GM19463 (cell line): ENCODE measurements around the gene WNT5A.

ENCODE experiments used
- ATAC-seq: cut with Tn5 transposase; IDR thresholded peaks from one replicate; pipeline ENCODE4 v1.9.1; 2021; ENCODE audit warnings: mild to moderate bottlenecking, moderate library complexity; ENCODE audit not compliant: unreplicated experiment

The WNT5A gene

DNA sequence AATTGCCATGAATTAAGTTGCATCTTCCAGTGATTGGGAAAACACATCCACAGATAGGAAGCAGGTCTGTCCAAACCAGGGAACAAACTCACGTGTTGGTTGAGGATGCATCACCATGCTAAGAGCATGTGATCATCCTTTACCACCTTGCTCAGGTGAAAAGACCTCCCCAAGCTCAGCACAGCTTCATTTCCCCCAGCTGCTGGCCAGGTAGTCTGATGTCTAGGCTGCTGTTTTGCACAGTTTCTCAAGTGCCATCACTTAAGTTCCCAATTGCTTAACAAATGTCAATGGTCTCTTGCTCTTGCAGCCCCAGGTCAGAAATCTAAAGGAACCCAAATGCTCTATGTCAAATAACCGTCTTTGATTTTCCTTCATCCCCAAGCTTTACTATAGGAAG is 34.2 kb downstream of the WNT5A start:
- ATAC-seq = no peak

DNA sequence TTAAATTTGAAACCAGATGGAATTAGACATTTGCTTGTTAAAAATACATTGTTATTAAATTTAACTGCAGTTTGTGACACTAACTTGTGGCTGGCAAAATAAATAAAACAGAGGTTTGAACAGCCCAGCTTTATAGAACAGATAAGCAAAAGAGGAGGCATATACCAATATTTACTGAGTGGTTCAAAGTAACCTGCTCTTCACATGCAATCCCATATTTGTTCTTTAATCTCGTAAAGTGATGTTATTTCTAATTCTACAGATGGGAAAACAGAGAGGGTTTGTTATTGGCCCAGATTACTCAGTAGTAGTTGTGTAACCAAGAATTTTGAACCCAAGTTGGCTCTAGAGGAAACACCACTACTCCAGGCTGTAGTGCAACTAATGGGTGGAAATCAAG is 37.6 kb downstream of the WNT5A start:
- no peak for ATAC-seq

DNA sequence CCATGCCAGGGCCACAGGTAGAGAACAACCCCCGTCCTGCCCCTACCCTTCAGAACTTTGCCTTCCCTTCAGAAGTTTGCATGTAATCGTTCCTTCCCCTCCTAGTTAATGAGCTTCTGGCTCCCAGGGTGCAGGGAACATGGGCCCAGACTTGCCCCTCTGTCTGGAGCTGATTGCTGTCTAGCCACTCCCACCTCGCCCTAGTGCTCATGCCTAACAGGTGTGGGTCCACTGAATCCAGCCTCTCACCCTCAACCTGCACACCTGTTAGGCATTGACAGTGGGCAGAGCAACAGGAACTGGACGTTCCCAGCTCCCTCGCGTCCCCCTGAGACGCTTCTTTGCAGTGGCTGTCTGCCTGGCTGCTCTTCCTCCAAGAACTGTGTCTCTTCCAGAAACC is 40.3 kb downstream of the WNT5A start:
- no peak for ATAC-seq

DNA sequence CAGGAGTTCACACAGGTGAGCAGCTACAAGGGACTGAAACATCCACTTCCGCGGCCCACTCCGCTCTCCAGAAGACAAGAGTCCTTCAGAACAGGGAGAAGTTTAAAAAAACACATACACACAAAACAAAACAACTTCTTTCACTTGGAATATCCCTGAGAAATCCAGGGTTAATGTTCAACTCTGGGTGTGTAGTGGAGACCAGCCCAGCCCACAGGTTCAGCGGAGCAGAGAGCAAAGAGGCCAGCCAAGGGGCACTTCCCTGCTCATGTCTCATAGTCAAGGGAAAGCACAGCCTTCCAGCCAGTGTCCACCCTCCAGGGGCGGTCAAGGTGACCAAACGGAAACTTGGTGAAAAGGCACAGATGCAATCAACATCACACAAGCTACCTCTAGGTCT is 41.6 kb downstream of the WNT5A start:
- no peak for ATAC-seq

DNA sequence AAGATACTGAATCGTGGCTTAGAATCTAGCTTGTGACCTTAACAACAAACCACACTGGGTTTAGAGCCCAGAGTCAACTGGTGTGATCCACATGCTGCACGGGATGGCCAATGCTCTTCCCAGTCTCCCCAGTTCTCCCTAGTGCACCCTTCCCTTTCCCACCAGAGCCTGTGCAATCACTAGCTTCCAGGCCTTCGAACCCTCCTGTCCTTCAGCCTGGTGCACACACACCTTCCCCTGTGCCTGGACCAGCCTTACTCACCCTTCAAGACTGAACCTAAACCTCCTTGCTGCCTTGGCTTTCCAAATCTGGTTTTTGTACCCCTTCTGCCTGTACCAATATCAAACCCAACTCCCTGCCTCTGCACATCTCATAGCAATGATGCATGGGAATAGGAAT is 43.8 kb downstream of the WNT5A start:
- ATAC-seq = no peak

DNA sequence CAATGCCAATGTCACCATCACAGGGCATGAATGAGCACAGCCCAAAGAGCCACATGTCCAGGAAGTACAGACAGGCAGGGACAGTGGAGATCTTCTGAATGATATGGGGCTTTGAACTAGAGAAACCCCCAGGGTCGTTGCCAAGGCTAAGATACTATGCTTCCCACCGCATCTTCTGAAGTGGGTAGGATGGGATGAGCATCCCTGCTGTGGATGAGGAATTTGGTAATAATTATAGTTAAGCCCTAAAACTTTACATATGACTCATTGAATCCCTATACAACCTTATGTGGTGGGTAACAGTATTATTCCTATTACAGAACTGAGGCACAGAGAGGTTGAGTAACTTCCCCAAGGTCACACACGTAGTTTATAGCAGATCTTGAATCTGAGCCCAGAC is 44.2 kb downstream of the WNT5A start:
- no peak for ATAC-seq

DNA sequence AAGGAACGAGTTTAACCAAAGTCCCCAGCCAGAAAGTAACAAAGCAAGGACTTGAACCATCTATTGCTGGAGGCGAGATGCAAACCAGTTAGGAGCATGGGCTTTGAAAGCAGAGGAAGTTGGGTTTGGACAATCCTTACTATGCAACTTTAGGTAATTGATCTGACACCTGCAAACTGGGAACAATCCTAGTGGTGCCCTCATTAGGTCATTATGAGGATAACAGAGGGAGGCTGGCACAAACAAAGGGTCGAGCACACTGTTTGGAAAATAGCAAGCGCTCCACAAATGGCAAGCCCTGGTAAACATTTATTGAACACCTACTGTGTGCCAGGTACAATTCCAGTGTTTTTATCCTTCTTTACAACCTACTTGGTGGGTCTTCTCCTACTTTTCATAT is 45.6 kb downstream of the WNT5A start:
- no peak for ATAC-seq

DNA sequence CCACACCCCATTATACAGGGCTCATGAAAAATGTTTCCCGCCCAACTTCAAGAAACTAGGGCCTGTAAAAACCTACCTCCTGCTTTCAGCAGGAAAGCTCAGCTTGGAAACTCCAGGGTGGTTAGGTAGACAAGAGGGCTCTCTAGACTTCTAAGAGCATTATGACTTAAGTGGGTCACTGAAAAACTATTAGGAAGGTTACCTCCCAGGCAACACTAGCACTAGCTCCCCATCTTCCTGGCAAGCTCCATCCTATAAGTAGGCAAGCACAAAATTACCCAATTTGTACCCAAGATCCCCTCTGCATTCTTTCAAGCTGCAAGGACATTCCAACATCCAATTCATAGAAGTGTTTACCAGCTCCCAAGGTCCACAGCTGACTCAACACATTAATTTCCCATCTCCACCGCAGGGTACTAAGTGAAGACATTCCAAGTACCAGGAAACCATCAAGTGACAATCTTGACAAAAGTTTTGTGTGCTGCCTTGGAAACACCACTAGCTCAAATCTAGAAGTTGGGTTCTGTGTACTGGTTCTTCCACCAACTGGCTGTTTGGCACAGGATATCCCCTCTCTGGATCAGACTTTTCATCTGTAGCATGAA is 46.9 kb downstream of the WNT5A start:
- ATAC-seq = no peak

DNA sequence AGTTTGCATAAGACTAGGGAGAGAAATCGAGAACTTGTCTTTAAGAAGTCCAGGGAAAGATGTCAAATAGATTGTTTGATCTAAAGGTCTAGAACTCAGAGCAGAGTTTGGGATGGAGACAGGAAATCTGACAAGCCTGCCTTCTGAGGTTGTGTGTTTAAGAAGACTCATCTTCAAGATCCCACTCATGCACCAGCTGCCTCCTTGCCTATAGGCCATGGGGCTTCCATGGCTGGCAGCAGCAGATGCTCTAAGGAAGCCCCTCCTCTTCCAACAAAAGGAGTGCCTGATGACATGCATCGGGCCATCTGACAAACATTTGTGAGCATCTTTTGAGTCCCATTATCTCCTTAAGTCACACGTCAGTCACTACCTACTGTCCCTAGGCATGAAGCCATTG is 47.4 kb downstream of the WNT5A start:
- ATAC-seq = no peak

DNA sequence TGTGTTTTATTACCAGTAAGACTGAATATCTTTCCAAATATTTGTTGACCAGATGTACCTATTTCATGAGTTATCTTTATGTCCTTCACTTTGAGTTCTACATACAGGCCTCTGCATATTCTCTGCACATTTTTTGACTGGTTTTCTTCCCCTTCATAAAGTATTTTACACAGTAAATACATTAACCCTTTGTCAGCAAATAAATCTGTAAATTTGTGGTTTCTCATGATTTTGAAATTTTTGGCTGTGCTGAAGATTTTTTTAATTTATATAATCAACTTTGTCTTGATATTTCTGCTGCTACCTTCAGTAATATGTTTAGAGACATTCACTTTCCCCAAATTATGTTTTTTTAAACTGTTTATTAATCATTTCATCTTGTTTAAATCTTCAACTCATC is 50.5 kb downstream of the WNT5A start:
- ATAC-seq = no peak

DNA sequence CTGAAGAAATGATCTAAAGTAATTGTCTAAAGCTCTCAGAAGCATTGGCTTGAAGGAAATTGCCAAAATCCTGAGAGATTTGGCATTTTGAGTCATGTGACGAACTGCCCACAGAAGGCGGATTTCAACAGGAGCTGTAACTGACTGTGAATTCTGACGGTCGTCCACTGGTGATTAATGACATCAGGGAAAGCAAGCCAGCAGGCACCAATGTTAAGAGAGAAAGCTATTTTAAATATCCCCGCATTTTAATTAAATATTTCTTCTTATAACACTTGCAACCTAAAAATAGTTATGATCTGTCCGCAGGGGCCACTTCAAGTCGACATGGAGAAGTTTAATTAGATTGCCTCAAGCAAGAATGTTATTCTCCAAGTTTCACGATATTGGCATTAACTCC is 51.6 kb downstream of the WNT5A start:
- no peak for ATAC-seq

DNA sequence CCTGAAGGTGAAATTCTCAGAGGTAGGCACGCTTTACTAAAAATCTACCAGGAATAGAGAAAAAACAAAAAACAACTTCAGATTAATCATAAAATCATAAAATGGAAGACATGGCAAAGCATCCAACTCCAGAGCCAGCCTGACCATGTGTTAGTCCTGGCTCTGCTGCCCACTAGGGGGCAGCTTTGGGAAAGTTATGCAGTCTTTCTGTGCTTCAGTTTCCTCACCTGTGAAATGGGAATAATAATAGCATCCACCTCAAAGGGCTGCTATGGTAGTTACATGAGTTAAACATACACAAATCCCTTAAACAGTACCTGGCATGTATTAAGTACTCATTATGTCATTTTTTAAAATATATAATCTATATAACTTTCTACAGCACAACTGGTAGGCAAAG is 52.3 kb downstream of the WNT5A start:
- no peak for ATAC-seq

DNA sequence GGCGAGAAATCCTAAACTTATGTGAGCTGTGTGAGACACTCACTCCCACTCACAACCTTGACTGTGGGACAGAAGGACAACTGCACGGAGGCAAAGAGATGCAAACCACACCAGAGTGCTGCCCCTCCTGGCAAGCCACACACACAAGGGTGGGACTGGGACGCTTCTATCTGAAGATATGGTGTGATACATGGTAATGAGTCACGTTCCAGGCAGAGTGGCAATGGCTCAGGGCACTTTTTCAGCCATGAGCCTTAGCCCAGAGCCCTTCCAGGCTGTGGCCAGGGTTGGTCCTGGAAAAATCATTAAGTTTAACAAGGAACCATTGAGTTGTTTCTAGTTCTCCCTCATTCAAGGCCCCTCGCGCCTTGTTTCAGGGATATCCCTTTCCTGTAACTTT is 56.1 kb downstream of the WNT5A start:
- no peak for ATAC-seq

DNA sequence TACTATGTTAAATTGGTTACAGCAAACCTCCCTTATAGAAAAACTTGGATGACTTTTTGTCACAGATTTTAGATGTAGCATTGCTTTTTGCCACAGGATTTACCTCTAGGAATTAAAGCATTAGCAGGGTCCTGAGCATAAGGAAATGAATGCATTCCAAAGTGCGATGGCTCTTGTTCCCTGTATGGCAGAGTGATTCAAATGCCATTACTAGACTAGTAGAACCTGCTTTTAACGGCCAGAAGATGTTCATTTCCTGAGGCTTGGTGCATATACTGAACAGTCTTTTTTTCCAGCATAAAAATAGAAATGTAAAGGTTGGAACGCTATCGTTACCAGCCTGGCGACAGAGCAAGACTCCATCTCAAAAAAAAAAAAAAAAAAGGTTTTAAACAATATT is 59.4 kb downstream of the WNT5A start:
- ATAC-seq = no peak

DNA sequence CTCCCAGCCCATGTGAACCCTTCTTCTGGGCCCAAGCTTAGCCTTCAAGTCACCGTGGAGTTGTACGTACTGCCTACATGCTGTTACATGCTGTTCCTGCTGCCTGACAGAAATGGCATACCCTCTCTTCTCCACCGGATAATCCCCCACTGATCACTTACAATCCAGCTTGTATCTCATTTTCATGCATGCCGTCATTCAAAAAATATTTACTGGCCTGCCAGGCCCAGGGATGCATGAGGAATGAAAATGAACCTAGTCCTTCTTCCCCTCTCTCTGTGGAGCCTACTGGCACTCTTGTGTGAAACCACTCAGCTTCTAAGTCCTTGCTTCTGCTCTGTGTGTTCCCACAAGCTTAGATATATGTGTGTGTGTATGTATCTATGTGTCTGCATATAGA is 60.6 kb downstream of the WNT5A start:
- no peak for ATAC-seq

DNA sequence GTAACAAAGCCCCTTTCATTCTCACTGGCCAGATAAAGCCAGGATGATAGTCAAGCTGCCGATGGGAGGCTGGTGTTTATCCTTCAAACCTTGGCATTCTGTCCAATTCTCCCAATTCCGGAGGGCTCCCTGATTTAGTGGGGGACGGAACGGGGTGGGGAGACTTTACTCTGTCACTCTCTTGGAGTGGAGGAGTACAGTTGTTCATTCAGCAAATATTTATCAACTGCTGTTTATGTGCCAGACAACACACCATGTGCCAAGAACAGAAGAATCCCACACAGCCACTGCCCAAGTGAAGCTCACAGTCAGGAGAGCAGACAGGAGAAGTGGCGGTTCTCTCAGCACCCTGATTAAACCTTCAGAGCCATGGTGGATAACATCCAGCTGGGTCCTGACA is 63.3 kb downstream of the WNT5A start:
- ATAC-seq = no peak

DNA sequence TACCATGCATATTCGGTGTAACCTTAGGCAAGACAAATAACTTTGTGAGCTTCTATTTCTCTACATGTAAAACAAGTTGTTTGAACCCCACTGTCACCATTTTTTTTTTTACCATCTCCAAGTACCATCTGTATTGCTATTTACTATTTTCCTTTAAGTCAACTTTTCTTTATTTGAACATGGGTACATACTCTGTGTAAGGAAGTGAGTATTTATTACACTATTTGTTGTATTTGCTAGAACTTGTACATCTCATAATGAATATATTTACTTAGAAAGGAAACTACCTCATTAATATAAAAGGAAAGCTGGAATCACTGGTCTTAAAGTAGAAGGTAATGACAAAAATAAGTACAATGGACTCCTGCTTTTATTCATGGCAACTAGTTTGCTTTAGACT is 69.9 kb downstream of the WNT5A start:
- ATAC-seq = no peak

DNA sequence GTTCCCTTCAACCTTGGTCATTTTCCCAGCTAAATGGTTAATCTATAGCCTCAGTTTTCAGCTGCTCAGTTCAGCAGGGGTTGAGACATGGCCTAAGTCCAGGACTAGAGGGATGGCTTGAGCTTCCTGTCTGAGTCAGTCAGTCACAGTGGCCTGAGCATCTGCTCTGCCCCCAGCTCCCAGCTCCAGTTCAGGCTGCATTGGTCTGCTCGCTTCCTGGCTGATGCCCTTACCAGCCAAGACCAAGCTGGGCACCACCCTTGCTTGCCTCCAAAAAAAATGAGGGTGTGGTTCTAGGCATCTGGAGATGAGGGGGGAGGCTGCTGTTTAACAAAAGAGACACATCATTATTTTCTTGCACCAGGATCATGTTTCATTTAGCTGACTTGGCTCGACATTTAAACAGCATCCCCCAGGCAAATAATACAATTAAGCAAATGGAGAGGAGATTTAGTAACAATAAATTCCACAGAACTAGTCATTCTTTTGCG is 70.7 kb downstream of the WNT5A start:
- ATAC-seq = no peak
